HG03571 (cell line): Measurements from ENCODE around the gene MTOR.

Experiments used
- ATAC-seq: cut with Tn5 transposase; IDR thresholded peaks from one replicate; pipeline ENCODE4 v1.9.1; 2021; ENCODE audit not compliant: unreplicated experiment

The MTOR gene

DNA sequence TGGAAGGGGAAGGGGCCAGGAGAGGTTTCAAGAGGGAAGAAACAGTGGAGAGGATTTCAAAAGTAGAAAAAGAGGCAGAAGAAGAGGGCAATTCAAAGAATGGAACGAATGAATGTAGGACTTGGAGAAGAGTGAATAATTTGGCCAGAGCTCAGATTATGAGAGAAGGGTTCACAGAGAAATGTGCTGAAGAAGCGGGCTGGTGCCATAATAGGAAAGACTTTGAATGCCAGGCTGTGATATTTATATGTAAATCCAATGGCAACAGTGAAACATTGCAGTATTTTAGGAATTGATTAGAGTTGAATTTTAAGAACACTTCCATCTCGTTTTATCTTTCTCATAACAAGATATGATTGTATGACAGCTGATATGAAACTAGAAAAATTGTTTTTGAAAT, 109.2 kb downstream of the MTOR start:
- no peak for ATAC-seq

DNA sequence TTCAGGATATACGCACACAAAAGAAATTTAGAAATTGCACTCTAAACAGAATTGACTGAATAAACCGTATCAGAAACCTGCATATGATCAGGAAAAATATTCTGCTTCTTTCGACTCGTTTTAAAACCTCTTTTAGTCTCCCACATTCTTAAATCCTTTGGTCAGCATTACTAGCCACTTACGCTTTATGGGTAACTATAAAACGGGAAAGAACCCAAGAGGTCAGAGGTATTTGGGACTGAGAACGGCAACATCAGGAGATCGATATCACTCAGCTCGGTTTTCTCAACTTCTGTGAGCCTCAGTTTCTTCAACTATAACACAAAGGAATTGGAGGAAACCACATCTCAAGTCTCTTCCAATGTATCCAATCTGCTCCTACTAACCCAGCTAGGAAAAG, 109.6 kb downstream of the MTOR start:
- no peak for ATAC-seq

DNA sequence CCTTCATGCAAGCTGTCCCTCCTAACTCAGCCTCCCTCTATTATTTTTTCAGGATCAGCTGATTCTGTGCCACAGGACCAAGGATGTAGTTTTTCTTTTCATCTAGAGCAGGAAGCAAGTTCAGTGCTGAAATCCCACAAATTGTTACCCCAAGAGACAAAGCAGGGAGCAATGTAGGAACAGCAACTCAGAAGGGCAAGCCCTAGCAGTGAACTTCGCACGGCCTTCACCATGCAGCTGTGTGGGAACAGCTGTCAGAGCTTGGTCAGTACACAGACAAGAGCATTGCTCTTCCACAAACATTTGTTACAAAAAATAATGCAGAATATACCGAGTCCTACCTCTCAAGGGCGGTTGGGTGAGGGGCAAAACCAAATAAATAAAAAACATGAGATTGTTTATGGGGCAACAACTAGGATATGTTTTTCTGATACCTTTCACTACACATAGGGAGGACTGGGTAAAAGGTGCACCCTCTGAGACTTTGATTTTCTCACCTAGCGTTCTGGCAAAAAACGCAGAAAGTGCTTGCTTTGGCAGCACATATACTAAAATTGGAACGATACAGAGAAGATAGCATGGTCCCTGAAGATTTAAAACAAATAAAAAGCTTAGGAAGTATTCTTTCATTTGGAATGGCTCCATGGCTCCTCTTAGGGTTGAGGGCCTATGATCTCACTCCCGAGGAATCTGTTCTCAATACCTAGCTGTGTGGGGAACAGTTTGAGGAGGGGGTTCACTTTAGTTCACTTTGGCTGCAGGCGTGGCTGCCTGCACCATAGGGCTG, 110.3 kb downstream of the MTOR start:
- ATAC-seq: no peak

GRCh38 chr1:11151114-11151513, 111.2 kb downstream of the MTOR start:
- no peak for ATAC-seq

DNA sequence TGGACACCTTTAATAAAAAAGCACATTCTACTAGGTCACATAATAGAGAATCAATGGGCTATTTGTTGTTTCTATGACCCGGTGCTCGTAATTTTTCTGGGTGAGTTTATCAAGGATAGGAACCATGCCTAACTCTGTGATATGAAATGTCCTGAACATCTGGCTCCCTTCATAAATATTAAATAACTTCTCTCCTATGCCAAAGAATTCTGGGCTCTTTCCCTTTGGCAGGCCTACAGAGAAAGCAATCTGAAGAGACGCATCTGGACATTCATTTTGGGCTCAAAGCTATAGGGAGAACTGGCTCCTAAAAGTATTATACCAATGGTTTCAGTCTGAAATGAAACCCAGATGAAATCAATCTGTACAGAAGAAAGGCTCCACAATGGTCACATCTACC, 112.0 kb downstream of the MTOR start:
- ATAC-seq: no peak

GRCh38 chr1:11147197-11147770, 115.1 kb downstream of the MTOR start:
- ATAC-seq: no peak

DNA sequence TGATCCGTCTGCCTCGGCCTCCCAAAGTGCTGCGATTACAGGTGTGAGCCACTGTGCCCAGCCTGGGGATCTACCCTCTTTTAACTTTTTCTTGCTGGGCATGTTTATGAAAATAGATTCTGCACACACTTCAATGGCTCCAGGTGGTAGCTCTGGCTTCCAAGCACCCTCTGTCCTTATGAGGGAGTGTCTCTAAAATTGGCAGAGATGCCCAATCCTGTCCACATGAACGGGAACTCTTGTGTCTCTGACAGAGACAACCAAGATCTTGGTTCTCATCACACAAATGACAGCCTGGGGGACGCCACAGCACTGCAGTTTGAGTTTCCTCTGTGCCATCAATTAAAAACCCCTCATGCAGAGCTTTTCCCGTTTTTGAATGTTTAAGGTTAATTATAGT, 116.6 kb downstream of the MTOR start:
- no peak for ATAC-seq

DNA sequence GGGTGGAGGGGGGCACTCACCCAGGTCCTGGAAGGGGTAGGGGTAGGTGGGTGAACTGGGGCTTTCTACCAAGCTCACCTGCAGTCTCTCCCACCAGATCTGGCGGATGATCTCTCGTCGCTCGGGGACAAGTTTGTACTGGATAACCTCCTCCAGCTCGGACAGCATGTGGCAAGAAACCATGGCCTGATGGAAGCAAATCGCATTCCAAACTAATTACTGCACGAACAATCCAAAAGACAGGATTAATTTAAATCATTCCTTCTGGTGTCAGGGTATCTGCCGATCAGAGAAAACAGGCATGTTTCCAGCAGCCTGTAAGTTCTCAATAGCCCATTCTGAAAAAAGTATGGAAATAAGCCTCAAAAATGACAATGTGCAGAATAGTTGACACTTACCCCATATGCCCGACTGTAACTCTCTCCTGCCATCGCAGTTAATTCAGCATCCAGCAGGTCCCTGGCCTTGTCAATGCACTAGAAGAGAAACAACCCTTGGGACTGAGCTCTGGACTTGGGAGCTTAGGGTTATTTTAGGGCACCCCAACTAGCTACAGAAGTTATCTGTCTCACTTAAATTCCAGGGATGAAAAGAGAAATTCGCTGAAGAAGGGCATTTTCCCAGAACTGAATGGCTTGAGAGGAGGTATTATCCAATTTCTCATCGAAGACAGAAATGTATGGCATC, 117.6 kb downstream of the MTOR start:
- ATAC-seq: no peak

GRCh38 chr1:11143907-11144306, 118.4 kb downstream of the MTOR start:
- no peak for ATAC-seq

- ATAC-seq: no peak
These were observed 119.0 kb downstream of the MTOR start for GRCh38 chr1:11143401-11143800.

DNA sequence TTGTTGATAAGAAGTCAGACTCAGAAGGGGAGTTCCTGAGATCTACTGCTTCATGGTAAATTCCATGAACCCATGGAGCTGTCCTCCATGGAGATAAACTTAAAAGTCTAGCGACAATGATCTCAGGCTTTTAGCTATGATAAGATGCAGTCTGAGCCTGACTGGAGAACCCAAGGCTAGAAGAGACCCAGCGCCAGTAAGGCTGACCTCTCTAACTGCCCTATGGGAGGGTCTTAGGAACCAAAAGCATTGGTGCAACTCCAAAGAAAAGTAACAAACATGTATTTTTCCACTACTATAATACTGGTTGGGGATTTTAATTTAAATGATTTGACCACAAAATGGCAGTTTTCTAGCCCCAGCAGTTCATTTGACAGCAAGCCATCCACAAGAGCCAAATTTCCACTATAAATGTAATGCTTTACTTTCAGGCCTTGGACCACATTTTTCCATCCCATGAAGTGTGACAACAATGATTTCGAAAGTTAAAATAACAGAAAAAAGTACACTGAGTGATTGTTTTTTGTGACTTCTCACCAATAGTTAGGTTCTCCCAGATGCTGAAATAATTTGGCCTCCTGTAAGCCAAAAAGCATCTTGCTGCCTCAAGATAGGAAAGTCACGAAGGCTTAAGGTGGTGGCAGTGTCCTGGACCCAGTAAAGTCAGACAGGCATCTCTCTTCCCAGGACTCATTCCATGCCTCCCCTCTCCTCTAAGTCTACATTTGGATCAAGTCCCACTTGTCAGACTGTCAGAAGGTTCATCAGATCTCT, 119.5 kb downstream of the MTOR start:
- no peak for ATAC-seq

GRCh38 chr1:11138952-11139351, 123.4 kb downstream of the MTOR start:
- ATAC-seq: no peak

DNA sequence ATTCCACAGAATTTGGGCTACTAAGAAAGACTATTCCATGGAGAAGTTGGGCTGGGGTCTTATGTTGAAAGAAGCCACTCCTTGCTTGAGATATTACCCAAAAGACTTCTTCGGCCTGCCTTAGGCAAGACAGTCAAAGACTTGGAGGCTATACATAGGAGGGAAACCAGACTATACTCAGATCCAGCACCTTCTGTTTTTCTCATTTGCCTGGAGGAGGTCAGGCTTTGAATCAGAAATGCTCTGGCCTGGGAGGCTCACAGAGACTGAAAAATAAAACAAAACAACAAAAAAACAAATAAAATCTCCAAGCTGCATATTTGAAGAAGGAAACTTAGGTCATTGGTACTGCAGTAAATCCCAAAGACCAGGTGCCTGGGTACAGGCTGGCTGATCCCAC, 124.3 kb downstream of the MTOR start:
- no peak for ATAC-seq

- no peak for ATAC-seq
These were observed 127.5 kb downstream of the MTOR start for GRCh38 chr1:11134898-11135266.

DNA sequence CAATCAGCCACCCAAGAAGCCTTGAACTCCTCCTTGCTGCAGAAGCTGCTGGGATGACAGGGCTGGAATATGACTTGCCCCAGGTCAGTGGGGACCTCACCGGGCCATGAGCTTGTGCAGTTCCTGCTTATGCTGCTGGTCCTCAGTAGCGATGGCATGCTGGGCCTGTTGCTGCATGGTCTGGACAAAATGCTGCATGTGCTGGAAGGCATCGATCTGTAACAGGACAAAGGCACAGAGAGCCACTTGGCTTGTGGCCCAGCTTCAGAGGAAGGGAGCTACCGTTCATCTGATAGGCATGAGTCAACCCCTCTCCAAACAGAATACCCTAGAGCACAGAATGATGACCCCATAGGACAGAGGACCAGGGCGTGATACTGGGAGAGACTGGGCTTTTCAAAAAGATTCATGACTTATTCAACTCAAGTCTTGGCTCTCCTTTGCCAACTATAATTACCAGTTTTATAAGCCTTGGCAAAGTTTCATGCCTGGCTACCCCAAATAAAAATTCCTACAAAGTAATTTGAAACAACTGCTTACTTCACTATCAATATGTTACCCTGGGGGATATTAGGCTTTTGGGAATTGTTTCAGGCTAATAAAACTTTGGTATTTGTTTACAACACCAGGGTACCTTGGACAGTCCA, 128.0 kb downstream of the MTOR start:
- ATAC-seq: no peak

GRCh38 chr1:11132563-11133293, 129.6 kb downstream of the MTOR start:
- ATAC-seq: no peak

DNA sequence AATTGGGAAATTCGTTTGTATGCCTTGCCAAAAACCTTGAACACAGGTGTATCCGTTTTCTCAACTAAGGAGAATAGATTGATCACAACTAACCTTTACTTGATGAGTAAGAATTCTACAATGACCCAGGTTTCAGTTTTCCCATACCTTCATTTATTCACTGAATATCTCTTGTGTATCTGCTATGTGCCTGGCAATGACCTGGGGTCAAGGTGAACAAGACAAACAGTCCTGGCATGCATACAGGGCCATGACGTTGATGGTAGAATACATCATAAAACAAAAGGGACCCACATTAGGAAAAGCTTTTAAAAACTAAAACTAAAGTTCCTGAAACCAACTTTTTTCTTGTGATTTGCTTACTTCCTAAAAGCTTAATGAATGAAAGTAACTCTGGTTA, 130.5 kb downstream of the MTOR start:
- no peak for ATAC-seq

DNA sequence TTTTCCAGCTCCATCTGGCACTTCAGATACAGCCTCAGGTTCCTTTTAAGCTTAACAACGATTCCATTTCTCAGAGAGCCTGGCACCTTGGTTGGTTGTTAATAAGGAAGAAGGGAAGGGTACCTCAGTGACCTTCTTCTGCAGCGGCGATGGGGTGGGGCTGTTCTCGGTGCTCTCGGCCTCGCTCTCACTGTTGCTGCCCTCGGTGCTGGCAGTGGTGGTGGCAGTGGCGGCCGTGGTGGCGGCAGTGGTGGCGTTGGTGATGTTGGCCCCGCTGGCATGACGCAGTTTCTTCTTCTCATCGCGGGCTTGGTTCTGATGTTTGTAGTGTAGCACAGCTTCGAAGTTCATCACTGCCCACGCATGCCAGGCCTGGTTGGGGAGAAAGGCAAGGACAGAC, 131.9 kb downstream of the MTOR start:
- no peak for ATAC-seq

GRCh38 chr1:11129649-11130390, 132.5 kb downstream of the MTOR start:
- ATAC-seq: no peak

DNA sequence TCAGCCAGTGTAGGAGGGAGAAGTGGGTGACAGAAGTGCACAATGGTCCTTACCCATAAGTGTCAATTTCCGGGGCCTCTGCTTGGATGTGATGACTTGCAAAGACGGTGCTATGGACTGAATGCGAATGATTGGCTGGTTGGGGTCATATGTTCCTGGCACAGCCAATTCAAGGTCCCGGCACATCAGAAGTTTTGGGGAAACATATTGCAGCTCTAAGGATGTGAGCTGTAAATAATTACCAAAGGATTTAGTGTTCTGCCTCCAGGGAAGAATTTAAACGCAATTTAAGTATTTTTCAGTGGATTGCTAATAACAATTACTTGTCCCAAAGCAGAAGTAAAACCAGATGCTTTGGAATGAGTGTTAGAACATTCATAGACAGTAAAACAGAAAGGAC, 135.8 kb downstream of the MTOR start:
- ATAC-seq: no peak
